Endothelial cell (in vitro differentiated cells): ENCODE results near the gene EFNA5. TPM values are rescaled to one million over a fixed set of nuclear protein-coding genes. Genes with fewer than 3 reads are reported as not detected.

Source experiments
- DNase-seq: peaks from one replicate; pipeline ENCODE4 v3.0.0; 2021; ENCODE audit warnings: low spot score
- H3K27ac Mint-ChIP-seq: one replicate; pipeline ENCODE4 v1.8.0; 2021; ENCODE audit warnings: mixed read lengths, inconsistent platforms; ENCODE audit not compliant: unreplicated experiment
- H3K27me3 Mint-ChIP-seq: one replicate; pipeline ENCODE4 v1.8.0; 2021; ENCODE audit warnings: mild to moderate bottlenecking, moderate library complexity, mixed read lengths, inconsistent platforms; ENCODE audit not compliant: unreplicated experiment
- H3K36me3 Mint-ChIP-seq: one replicate; pipeline ENCODE4 v1.8.0; 2021; ENCODE audit warnings: mild to moderate bottlenecking, low read depth, mixed read lengths, inconsistent platforms; ENCODE audit not compliant: unreplicated experiment
- H3K4me1 Mint-ChIP-seq: one replicate; pipeline ENCODE4 v1.8.0; 2021; ENCODE audit warnings: mild to moderate bottlenecking, mixed read lengths, inconsistent platforms; ENCODE audit not compliant: unreplicated experiment
- H3K4me3 Mint-ChIP-seq: one replicate; pipeline ENCODE4 v1.8.0; 2021; ENCODE audit warnings: mild to moderate bottlenecking, mixed read lengths, inconsistent platforms; ENCODE audit not compliant: unreplicated experiment
- H3K9me3 Mint-ChIP-seq: one replicate; pipeline ENCODE4 v1.8.0; 2021; ENCODE audit warnings: mixed read lengths, inconsistent platforms; ENCODE audit not compliant: unreplicated experiment
- CTCF ChIP-seq: fragments of 200-600 bp; sonication (generic); IDR thresholded peaks from one replicate; pipeline ENCODE4 v1.5.0; 2021; ENCODE audit warnings: antibody characterized with exemption; ENCODE audit not compliant: unreplicated experiment
- total RNA-seq: library from RNA; stranded (reverse); fragmentation: NEBNext Ultra II Directional; extraction: Animal tissue kit (Norgen Biotek cat#: 25700); gene quantifications from one replicate; pipeline ENCODE4 v1.2.1, GENCODE V29; 2021; ENCODE audit not compliant: unreplicated experiment

Gene EFNA5
- total RNA-seq, 1 donor from 2014 or later, result 8.8 TPM

- peaks cover 10% of the 10 kb centered on the region for H3K4me1 Mint-ChIP-seq
- no peak overlapping the region for H3K4me3 Mint-ChIP-seq
- H3K27me3 Mint-ChIP-seq, result no peaks in the 10 kb centered on the region
- no peak for TF ChIP-seq CTCF
- DNase-seq, result no peak
- H3K9me3 Mint-ChIP-seq, result no peaks in the 10 kb centered on the region
- no peak overlapping the region for H3K27ac Mint-ChIP-seq
- H3K36me3 Mint-ChIP-seq, result no peaks in the 10 kb centered on the region
Observed at GRCh38 chr5:107597247-107597646, 73.5 kb downstream of the EFNA5 start.

GRCh38 chr5:107594253-107595045 is 76.3 kb downstream of the EFNA5 start:
- no peaks in the 10 kb centered on the region for H3K9me3 Mint-ChIP-seq
- H3K27me3 Mint-ChIP-seq, result no peaks in the 10 kb centered on the region
- peaks cover 10% of the 10 kb centered on the region for H3K4me1 Mint-ChIP-seq
- no peak overlapping the region for H3K27ac Mint-ChIP-seq
- TF ChIP-seq CTCF, result no peak
- no peak overlapping the region for H3K4me3 Mint-ChIP-seq
- no peak for DNase-seq
- H3K36me3 Mint-ChIP-seq, result no peaks in the 10 kb centered on the region

GRCh38 chr5:107593009-107593408 is 77.7 kb downstream of the EFNA5 start:
- H3K4me1 Mint-ChIP-seq, result peaks cover 5% of the 10 kb centered on the region
- no peak overlapping the region for H3K4me3 Mint-ChIP-seq
- no peaks in the 10 kb centered on the region for H3K9me3 Mint-ChIP-seq
- no peaks in the 10 kb centered on the region for H3K36me3 Mint-ChIP-seq
- DNase-seq, result no peak
- no peak for TF ChIP-seq CTCF
- H3K27ac Mint-ChIP-seq, result no peak overlapping the region
- H3K27me3 Mint-ChIP-seq, result no peaks in the 10 kb centered on the region

- Mint-ChIP-seq H3K9me3 (no peaks in the 10 kb centered on the region), H3K4me3 (no peak overlapping the region), H3K27me3 (no peaks in the 10 kb centered on the region), H3K4me1 (peaks cover 5% of the 10 kb centered on the region), H3K36me3 (no peaks in the 10 kb centered on the region), H3K27ac (no peak overlapping the region)
- TF ChIP-seq CTCF, result no peak
- DNase-seq, result no peak
Observed at GRCh38 chr5:107592515-107592914, 78.2 kb downstream of the EFNA5 start.

GRCh38 chr5:107590686-107591085 is 80.1 kb downstream of the EFNA5 start:
- peaks cover 5% of the 10 kb centered on the region for H3K4me1 Mint-ChIP-seq
- no peak for TF ChIP-seq CTCF

More at GRCh38 chr5:107590686-107591085, 80.1 kb downstream of the EFNA5 start:
- no peak for DNase-seq
- no peaks in the 10 kb centered on the region for H3K27me3 Mint-ChIP-seq
- H3K9me3 Mint-ChIP-seq, result no peaks in the 10 kb centered on the region
- no peak overlapping the region for H3K27ac Mint-ChIP-seq
- no peaks in the 10 kb centered on the region for H3K36me3 Mint-ChIP-seq
- H3K4me3 Mint-ChIP-seq, result no peak overlapping the region
